PC-9 (cell line): Measurements from ENCODE around the gene EXOSC3. TPM values are rescaled to one million over a fixed set of nuclear protein-coding genes. Genes with fewer than 3 reads are reported as not detected.

Source experiments
- BruUV-seq: library from RNA; stranded (reverse); fragments of 400-500 nt; replicated peaks from 2 replicates; lab custom pipeline; 2021; lab: Mats Ljungman, UMichigan
- CTCF ChIA-PET: fragments of 300-600 bp; sonication (Branson Sonifier 250); formaldehyde crosslinking; loops from one replicate; lab custom pipeline; 2022; ENCODE audit warnings: antibody characterized with exemption; lab: Charles Lee
- POLR2A ChIA-PET: fragments of 300-600 bp; sonication (Branson Sonifier 250); formaldehyde crosslinking; loops from one replicate; lab custom pipeline; 2022; ENCODE audit warnings: antibody characterized with exemption; ENCODE audit not compliant: unreplicated experiment; lab: Charles Lee
- DNase-seq, 2 experiments: peaks; one replicate each; pipeline versions ENCODE4 v3.0.0 to v3.0.0-alpha.2; 2015 to 2022; ENCODE audit warnings: mixed read lengths in 1 of 2
- H2AFZ ChIP-seq: fragments of 200-600 bp; sonication (generic); 2 replicates; pipeline ENCODE4 v1.8.1; 2017; ENCODE audit warnings: antibody characterized with exemption
- H3F3A ChIP-seq: fragments of 200-600 bp; sonication (generic); 2 replicates; pipeline ENCODE4 v1.8.1; 2017; ENCODE audit warnings: antibody characterized with exemption, mild to moderate bottlenecking, low read depth; ENCODE audit not compliant: insufficient read depth
- H3K27ac ChIP-seq: fragments of 200-600 bp; sonication (generic); 2 replicates; pipeline ENCODE4 v1.6.1; 2016; ENCODE audit warnings: mixed run types
- H3K27me3 ChIP-seq: fragments of 200-600 bp; sonication (generic); 2 replicates; pipeline ENCODE4 v1.6.1; 2016; ENCODE audit warnings: low read depth, mixed run types; ENCODE audit not compliant: insufficient read depth
- H3K36me3 ChIP-seq: fragments of 200-600 bp; sonication (generic); 2 replicates; pipeline ENCODE4 v1.6.1; 2016; ENCODE audit warnings: low read depth, mixed run types
- H3K4me1 ChIP-seq: fragments of 200-600 bp; sonication (generic); replicated peaks from 2 replicates; pipeline ENCODE4 v1.6.1; 2016; ENCODE audit warnings: mixed run types; ENCODE audit not compliant: insufficient read depth
- H3K4me2 ChIP-seq: fragments of 200-600 bp; sonication (generic); 2 replicates; pipeline ENCODE4 v1.6.1; 2017; ENCODE audit warnings: mixed run types
- H3K4me3 ChIP-seq: fragments of 200-600 bp; sonication (generic); 2 replicates; pipeline ENCODE4 v1.6.1; 2016; ENCODE audit warnings: mixed run types
- H3K79me2 ChIP-seq: fragments of 200-600 bp; sonication (generic); 2 replicates; pipeline ENCODE4 v1.6.1; 2017; ENCODE audit warnings: low read depth, mixed run types
- H3K9me2 ChIP-seq: fragments of 200-600 bp; sonication (generic); 2 replicates; pipeline ENCODE4 v1.8.1; 2017; ENCODE audit warnings: mild to moderate bottlenecking; ENCODE audit not compliant: insufficient read depth
- H3K9me3 ChIP-seq: fragments of 200-600 bp; sonication (generic); 2 replicates; pipeline ENCODE4 v1.8.1; 2016; ENCODE audit warnings: low read depth; ENCODE audit not compliant: insufficient read depth
- H4K20me1 ChIP-seq: fragments of 200-600 bp; sonication (generic); 2 replicates; pipeline ENCODE4 v1.8.1; 2017; ENCODE audit not compliant: insufficient read depth
- CTCF ChIP-seq: fragments of 200-600 bp; sonication (generic); conservative IDR thresholded peaks from 2 replicates; pipeline ENCODE4 v1.6.1; 2017; ENCODE audit warnings: mixed run types, antibody characterized with exemption, mild to moderate bottlenecking, moderate library complexity
- EZH2 ChIP-seq: fragments of 200-600 bp; sonication (generic); IDR thresholded peaks from 2 replicates; pipeline ENCODE4 v1.8.0; 2017; ENCODE audit warnings: antibody characterized with exemption, low read depth
- intact Hi-C: fragments of 100-400 bp; cut with micrococcal nuclease; formaldehyde crosslinking; loops from one replicate; pipeline ENCODE4 v1.10.0; 2022; ENCODE audit not compliant: unreplicated experiment
- total RNA-seq: library from RNA; stranded (reverse); gene quantifications from 2 replicates; pipeline ENCODE4 v1.2.3, GENCODE V29; 2021

Gene EXOSC3
- total RNA-seq, 1 experiment from 2014 or later: 24.7 TPM

GRCh38 chr9:37730256-37730655, 54.6 kb downstream of the EXOSC3 start:
- H3K27me3 ChIP-seq: peaks cover 41% of the 10 kb centered on the region
- no peaks in the 10 kb centered on the region for H4K20me1 ChIP-seq
- no peak overlapping the region for H3K4me3 ChIP-seq
- H3K9me3 ChIP-seq: no peaks in the 10 kb centered on the region
- BruUV-seq: no TSS peak
- H3F3A ChIP-seq: no peaks in the 10 kb centered on the region
- TF ChIP-seq EZH2: no peak
- no peak for TF ChIP-seq CTCF
- H3K27ac ChIP-seq: no peak overlapping the region
- H3K4me1 ChIP-seq: no peaks in the 10 kb centered on the region
- ChIA-PET POLR2A (no interaction called here), CTCF (no interaction called here)
- H3K9me2 ChIP-seq: no peaks in the 10 kb centered on the region
- H3K4me2 ChIP-seq: no peak overlapping the region
- no peak overlapping the region for H2AFZ ChIP-seq
- H3K36me3 ChIP-seq: no peaks in the 10 kb centered on the region
- H3K79me2 ChIP-seq: no peaks in the 10 kb centered on the region
- intact Hi-C loops: no loop called here
- DNase-seq: no peak

Other genes starting within 250 kb of the EXOSC3 start
- gene FBXO10, start 208.7 kb downstream of the EXOSC3 start, total RNA-seq: 3.4 and 3.7 TPM in 2 replicates
- gene TOMM5, start 192.5 kb downstream of the EXOSC3 start, total RNA-seq: 60.0 and 78.2 TPM in 2 replicates
- gene FRMPD1, start 134.1 kb downstream of the EXOSC3 start, total RNA-seq: not detected in 2 replicates
- 5.2 and 8.8 TPM in 2 replicates for gene TRMT10B, start 31.3 kb downstream of the EXOSC3 start, total RNA-seq
- gene DCAF10, start 15.7 kb upstream of the EXOSC3 start, total RNA-seq: 20.5 and 22.6 TPM in 2 replicates
- 12.7 and 14.9 TPM in 2 replicates for gene SLC25A51, start 119.1 kb upstream of the EXOSC3 start, total RNA-seq